Measurements from ENCODE around the gene VANGL1. TPM values are rescaled to one million over a fixed set of nuclear protein-coding genes. Genes with fewer than 3 reads are reported as not detected.

The VANGL1 gene
- total RNA-seq, 1 donor from 2014 or later: 7.8 TPM

GRCh38 chr1:115706587-115707425, 65.0 kb downstream of the VANGL1 start:
- intact Hi-C loops (cut with micrococcal nuclease): loop anchor here (1.0 to 5.0 kb wide), 2 partner anchors 60 to 99 kb away; no protein-coding TSS in a partner anchor
- Mint-ChIP-seq H3K4me3 (no peak overlapping the region), H3K36me3 (ENCODE audit: low read depth) (no peaks in the 10 kb centered on the region), H3K4me1 (no peaks in the 10 kb centered on the region), H3K9me3 (no peaks in the 10 kb centered on the region), H3K27me3 (peaks cover 15% of the 10 kb centered on the region), H3K27ac (peak overlapping the region; percentile 45)
- DNase-seq: peak; percentile 68

GRCh38 chr1:115710859-115711624, 69.3 kb downstream of the VANGL1 start:
- H3K4me3 Mint-ChIP-seq: no peak overlapping the region
- H3K9me3 Mint-ChIP-seq: no peaks in the 10 kb centered on the region
- intact Hi-C loops (cut with micrococcal nuclease): no loop called here
- no peak overlapping the region for H3K27ac Mint-ChIP-seq
- no peak for DNase-seq
- H3K36me3 Mint-ChIP-seq (ENCODE audit: low read depth): no peaks in the 10 kb centered on the region
- H3K4me1 Mint-ChIP-seq: no peaks in the 10 kb centered on the region
- peaks cover 30% of the 10 kb centered on the region for H3K27me3 Mint-ChIP-seq

- Mint-ChIP-seq H3K4me3 (no peak overlapping the region), H3K36me3 (ENCODE audit: low read depth) (no peaks in the 10 kb centered on the region), H3K27ac (no peak overlapping the region), H3K27me3 (peaks cover 42% of the 10 kb centered on the region), H3K9me3 (no peaks in the 10 kb centered on the region), H3K4me1 (no peaks in the 10 kb centered on the region)
- DNase-seq: no peak
- intact Hi-C loops (cut with micrococcal nuclease): no loop called here
Observed at GRCh38 chr1:115712911-115713609, 71.3 kb downstream of the VANGL1 start.

GRCh38 chr1:115713906-115714305, 72.1 kb downstream of the VANGL1 start:
- peaks cover 38% of the 10 kb centered on the region for H3K27me3 Mint-ChIP-seq
- intact Hi-C loops (cut with micrococcal nuclease): no loop called here
- no peak overlapping the region for H3K27ac Mint-ChIP-seq
- no peak for DNase-seq
- H3K36me3 Mint-ChIP-seq (ENCODE audit: low read depth): no peaks in the 10 kb centered on the region
- no peak overlapping the region for H3K4me3 Mint-ChIP-seq
- no peaks in the 10 kb centered on the region for H3K9me3 Mint-ChIP-seq
- no peaks in the 10 kb centered on the region for H3K4me1 Mint-ChIP-seq

- no peaks in the 10 kb centered on the region for H3K36me3 Mint-ChIP-seq (ENCODE audit: low read depth)
- peaks cover 34% of the 10 kb centered on the region for H3K27me3 Mint-ChIP-seq
- DNase-seq: no peak
- H3K4me1 Mint-ChIP-seq: no peaks in the 10 kb centered on the region
- H3K27ac Mint-ChIP-seq: no peak overlapping the region
- no peak overlapping the region for H3K4me3 Mint-ChIP-seq
- H3K9me3 Mint-ChIP-seq: no peaks in the 10 kb centered on the region
- intact Hi-C loops (cut with micrococcal nuclease): no loop called here
Observed at GRCh38 chr1:115714572-115715141, 72.9 kb downstream of the VANGL1 start.

GRCh38 chr1:115717541-115717940, 75.8 kb downstream of the VANGL1 start:
- intact Hi-C loops (cut with micrococcal nuclease): no loop called here
- Mint-ChIP-seq H3K27ac (no peak overlapping the region), H3K36me3 (ENCODE audit: low read depth) (no peaks in the 10 kb centered on the region), H3K4me3 (no peak overlapping the region), H3K9me3 (no peaks in the 10 kb centered on the region), H3K4me1 (no peaks in the 10 kb centered on the region), H3K27me3 (peaks cover 28% of the 10 kb centered on the region)
- peak; percentile 74 for DNase-seq

GRCh38 chr1:115718011-115718754, 76.4 kb downstream of the VANGL1 start:
- intact Hi-C loops (cut with micrococcal nuclease): no loop called here
- DNase-seq: no peak
- no peaks in the 10 kb centered on the region for H3K36me3 Mint-ChIP-seq (ENCODE audit: low read depth)
- no peak overlapping the region for H3K27ac Mint-ChIP-seq
- no peaks in the 10 kb centered on the region for H3K4me1 Mint-ChIP-seq
- H3K4me3 Mint-ChIP-seq: no peak overlapping the region
- H3K9me3 Mint-ChIP-seq: no peaks in the 10 kb centered on the region
- peaks cover 28% of the 10 kb centered on the region for H3K27me3 Mint-ChIP-seq

- no peaks in the 10 kb centered on the region for H3K36me3 Mint-ChIP-seq (ENCODE audit: low read depth)
- H3K27ac Mint-ChIP-seq: no peak overlapping the region
- intact Hi-C loops (cut with micrococcal nuclease): no loop called here
- H3K4me3 Mint-ChIP-seq: no peak overlapping the region
- H3K9me3 Mint-ChIP-seq: no peaks in the 10 kb centered on the region
- H3K27me3 Mint-ChIP-seq: peaks cover 27% of the 10 kb centered on the region
- no peak for DNase-seq
- no peaks in the 10 kb centered on the region for H3K4me1 Mint-ChIP-seq
Observed at GRCh38 chr1:115719285-115719684, 77.5 kb downstream of the VANGL1 start.

- H3K9me3 Mint-ChIP-seq: no peaks in the 10 kb centered on the region
- no peaks in the 10 kb centered on the region for H3K4me1 Mint-ChIP-seq
- no peaks in the 10 kb centered on the region for H3K36me3 Mint-ChIP-seq (ENCODE audit: low read depth)
- no peak for DNase-seq
- no peak overlapping the region for H3K4me3 Mint-ChIP-seq
- intact Hi-C loops (cut with micrococcal nuclease): no loop called here
- no peak overlapping the region for H3K27ac Mint-ChIP-seq
- H3K27me3 Mint-ChIP-seq: peaks cover 11% of the 10 kb centered on the region
Observed at GRCh38 chr1:115722221-115722620, 80.5 kb downstream of the VANGL1 start.

- Mint-ChIP-seq H3K4me1 (no peaks in the 10 kb centered on the region), H3K27ac (no peak overlapping the region), H3K36me3 (ENCODE audit: low read depth) (no peaks in the 10 kb centered on the region), H3K27me3 (peaks cover 3% of the 10 kb centered on the region), H3K4me3 (no peak overlapping the region), H3K9me3 (no peaks in the 10 kb centered on the region)
- no peak for DNase-seq
- intact Hi-C loops (cut with micrococcal nuclease): no loop called here
Observed at GRCh38 chr1:115723756-115724155, 82.0 kb downstream of the VANGL1 start.

GRCh38 chr1:115725600-115725999, 83.8 kb downstream of the VANGL1 start:
- intact Hi-C loops (cut with micrococcal nuclease): no loop called here
- Mint-ChIP-seq H3K27ac (no peak overlapping the region), H3K4me1 (no peaks in the 10 kb centered on the region), H3K9me3 (no peaks in the 10 kb centered on the region), H3K36me3 (ENCODE audit: low read depth) (no peaks in the 10 kb centered on the region), H3K4me3 (no peak overlapping the region), H3K27me3 (peaks cover 2% of the 10 kb centered on the region)
- no peak for DNase-seq

GRCh38 chr1:115726161-115726560, 84.4 kb downstream of the VANGL1 start:
- H3K9me3 Mint-ChIP-seq: no peaks in the 10 kb centered on the region
- no peak for DNase-seq
- no peaks in the 10 kb centered on the region for H3K36me3 Mint-ChIP-seq (ENCODE audit: low read depth)
- peaks cover 2% of the 10 kb centered on the region for H3K27me3 Mint-ChIP-seq
- no peak overlapping the region for H3K4me3 Mint-ChIP-seq
- no peak overlapping the region for H3K27ac Mint-ChIP-seq
- H3K4me1 Mint-ChIP-seq: no peaks in the 10 kb centered on the region
- intact Hi-C loops (cut with micrococcal nuclease): no loop called here

- Mint-ChIP-seq H3K27ac (no peak overlapping the region), H3K4me3 (no peak overlapping the region), H3K27me3 (peaks cover 2% of the 10 kb centered on the region), H3K36me3 (ENCODE audit: low read depth) (no peaks in the 10 kb centered on the region), H3K4me1 (no peaks in the 10 kb centered on the region), H3K9me3 (no peaks in the 10 kb centered on the region)
- no peak for DNase-seq
- intact Hi-C loops (cut with micrococcal nuclease): no loop called here
Observed at GRCh38 chr1:115726570-115726969, 84.8 kb downstream of the VANGL1 start.
